Endothelial cell of umbilical vein (primary cell): ENCODE data around the gene AUTS2. TPM values are rescaled to one million over a fixed set of nuclear protein-coding genes. Genes with fewer than 3 reads are reported as not detected.

Source experiments
- BruUV-seq: library from RNA; stranded (reverse); fragments of 400-500 nt; replicated peaks from 2 replicates; lab custom pipeline; 2021; lab: Mats Ljungman, UMichigan
- CTCF ChIA-PET: fragments of 300-600, 350-600 bp; sonication (Branson Sonifier 250); formaldehyde crosslinking; loops from one replicate; lab custom pipeline; 2021; ENCODE audit warnings: antibody characterized with exemption, inconsistent platforms; lab: Charles Lee
- POLR2A ChIA-PET: fragments of 300-600, 350-600 bp; sonication (Branson Sonifier 250); formaldehyde crosslinking; loops from one replicate; lab custom pipeline; 2021; ENCODE audit warnings: antibody characterized with exemption, inconsistent platforms; lab: Charles Lee
- DNase-seq: peaks from one replicate; pipeline ENCODE4 v3.0.0-alpha.2; 2011; ENCODE audit warnings: low read depth, low spot score
- FAIRE-seq: peaks from 2 replicates; lab custom pipeline; 2011; peaks lifted over from hg19 to GRCh38; lab: Jason Lieb, UNC
- H2AFZ ChIP-seq: 2 replicates; pipeline ENCODE4 v1.6.0; 2012; ENCODE audit warnings: low read depth, low read length, control low read depth, inconsistent platforms
- H3K27ac ChIP-seq: 2 replicates; pipeline ENCODE4 v1.5.1; 2011; ENCODE audit warnings: low read depth, mild to moderate bottlenecking, control low read depth, low read length, moderate library complexity; ENCODE audit not compliant: insufficient read depth
- H3K27me3 ChIP-seq, 2 experiments: 2 replicates each; pipeline versions ENCODE4 v1.6.0 to v1.6.1; 2011; ENCODE audit warnings: low read length in 2 of 2, mixed read lengths in 1 of 2; ENCODE audit not compliant: control insufficient read depth in 2 of 2, insufficient read depth in 2 of 2
- H3K36me3 ChIP-seq, 2 experiments: 2 replicates in 1 of 2; 3 replicates in 1 of 2; pipeline ENCODE4 v1.5.1; 2011; ENCODE audit warnings: low read length in 2 of 2, mild to moderate bottlenecking in 1 of 2, moderate library complexity in 1 of 2; ENCODE audit not compliant: control insufficient read depth in 2 of 2, insufficient read depth in 2 of 2; ENCODE audit errors: extremely low read depth in 1 of 2
- H3K4me1 ChIP-seq: 3 replicates; pipeline ENCODE4 v1.5.1; 2011; ENCODE audit warnings: mild to moderate bottlenecking, low read length; ENCODE audit not compliant: control insufficient read depth, insufficient read depth; ENCODE audit errors: extremely low read depth
- H3K4me2 ChIP-seq: 2 replicates; pipeline ENCODE4 v1.6.1; 2011; ENCODE audit warnings: low read length, control low read depth, mixed read lengths; ENCODE audit not compliant: insufficient read depth
- H3K4me3 ChIP-seq, 3 experiments: fragments of 200-600 bp in 1 of 3; sonication (generic), shearing (Covaris generic) in 1 of 3; replicated peaks in 1 of 3; 2 replicates each; pipeline ENCODE4 v1.5.1; 2011 to 2016; ENCODE audit warnings: control low read depth in 3 of 3, low read length in 3 of 3, mild to moderate bottlenecking in 2 of 3, inconsistent platforms in 1 of 3, low read depth in 1 of 3, moderate library complexity in 1 of 3; ENCODE audit not compliant: insufficient read depth in 1 of 3
- H3K79me2 ChIP-seq: 2 replicates; pipeline ENCODE4 v1.6.0; 2012; ENCODE audit warnings: low read length, inconsistent platforms; ENCODE audit not compliant: control insufficient read depth, insufficient read depth
- H3K9ac ChIP-seq: replicated peaks from 2 replicates; pipeline ENCODE3; 2011; ENCODE audit warnings: low read length, control low read depth; ENCODE audit not compliant: insufficient read depth; ENCODE audit errors: extremely low read depth
- H3K9me1 ChIP-seq: replicated peaks from 3 replicates; pipeline ENCODE4 v1.6.0; 2011; ENCODE audit warnings: mild to moderate bottlenecking, low read length; ENCODE audit not compliant: control insufficient read depth, insufficient read depth; ENCODE audit errors: extremely low read depth
- H3K9me3 ChIP-seq: replicated peaks from 2 replicates; pipeline ENCODE4 v1.5.1; 2012; ENCODE audit warnings: low read length, inconsistent platforms; ENCODE audit not compliant: control insufficient read depth, insufficient read depth
- H4K20me1 ChIP-seq: replicated peaks from 2 replicates; pipeline ENCODE3; 2011; ENCODE audit warnings: mild to moderate bottlenecking, low read length; ENCODE audit not compliant: control insufficient read depth, insufficient read depth; ENCODE audit errors: extremely low read depth
- EZH2 ChIP-seq: IDR thresholded peaks from 2 replicates; pipeline ENCODE4 v1.6.1; 2012; ENCODE audit warnings: borderline replicate concordance, low read depth, mild to moderate bottlenecking, moderate library complexity, low read length, inconsistent platforms; ENCODE audit not compliant: severe bottlenecking
- FOS ChIP-seq: IDR thresholded peaks from 2 replicates; pipeline ENCODE4 v1.6.1; 2011; ENCODE audit warnings: mild to moderate bottlenecking, low read length, moderate library complexity, borderline replicate concordance; ENCODE audit not compliant: insufficient read depth
- GATA2 ChIP-seq: IDR thresholded peaks from 2 replicates; pipeline ENCODE4 v1.7.0; 2011; ENCODE audit warnings: low read depth, mild to moderate bottlenecking, moderate library complexity, mixed read lengths, low read length; ENCODE audit not compliant: insufficient read length, insufficient read depth
- MYC ChIP-seq: IDR thresholded peaks from one replicate; pipeline ENCODE4 v1.6.1; 2011; ENCODE audit warnings: mild to moderate bottlenecking, low read depth, low read length
- POLR2A ChIP-seq: IDR thresholded peaks from 2 replicates; pipeline ENCODE4 v1.6.1; 2012; ENCODE audit warnings: low read depth, mild to moderate bottlenecking, control low read depth, low read length
- POLR2AphosphoS5 ChIP-seq: IDR thresholded peaks from 2 replicates; pipeline ENCODE4 v1.6.1; 2012; ENCODE audit warnings: low read depth, mild to moderate bottlenecking, control low read depth, low read length, moderate library complexity; ENCODE audit not compliant: insufficient read depth
- dilution Hi-C: fragments of 300-500 bp; cut with MboI; formaldehyde crosslinking; loops from one replicate; pipeline ENCODE4 v1.15.0; 2019; ENCODE audit warnings: low sequenced_read_pairs; ENCODE audit not compliant: extremely low pct_ligation_motif_present
- intact Hi-C: fragments of 100-400 bp; cut with micrococcal nuclease; formaldehyde crosslinking; loops from one replicate; pipeline ENCODE4 v1.10.0; 2022
- polyA plus RNA-seq, 4 experiments: library from polyadenylated mRNA; depleted of rRNA in 3 of 4; stranded (reverse) in 3 of 4; unstranded in 1 of 4; fragments of >200 nt; gene quantifications; 2 replicates each; pipeline versions ENCODE4 v1.2.1 to v1.2.3, GENCODE V29; 2011 to 2012; ENCODE audit warnings: missing spikeins in 1 of 4
- total RNA-seq: library from RNA; stranded (reverse); gene quantifications from 2 replicates; pipeline ENCODE4 v1.2.3, GENCODE V29; 2021
- TF ChIP-seq, protein P1 (sequence below): IDR thresholded peaks from 2 replicates; pipeline ENCODE4 v1.6.1; 2011; ENCODE audit not compliant: insufficient read depth, insufficient read length

AUTS2 gene
- total and polyA plus RNA-seq, 2 donors (not counting 3 experiments of a cell fraction or from before 2014, with no cell fraction given): 0.59 to 8.0 TPM

DNA sequence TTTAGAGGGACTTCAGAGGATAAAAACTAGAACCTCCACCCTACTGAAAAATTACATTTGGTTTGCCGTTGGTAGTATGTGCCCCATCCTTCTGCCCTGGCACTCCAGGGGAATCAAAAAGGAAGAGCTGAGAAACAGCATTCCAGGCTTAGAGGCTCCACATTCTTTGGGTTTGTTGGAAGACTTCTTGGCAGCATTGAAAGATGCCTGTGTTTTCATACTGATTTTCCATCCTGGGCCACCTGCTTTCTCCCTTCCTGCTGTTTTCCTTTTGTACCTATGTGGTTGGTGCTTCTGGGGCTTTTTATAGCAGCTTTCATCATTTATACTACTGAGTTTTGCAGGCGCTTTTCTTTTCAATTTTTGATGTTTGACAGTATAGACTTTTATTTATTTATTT lies 61.7 kb downstream of the AUTS2 start:
- Histone ChIP-seq H3K9me3 (no peaks in the 10 kb centered on the region), H2AFZ (no peak overlapping the region), H3K4me3 (no peak overlapping the region), H3K4me1 (no peaks in the 10 kb centered on the region), H4K20me1 (no peaks in the 10 kb centered on the region), H3K27ac (no peak overlapping the region), H3K79me2 (no peaks in the 10 kb centered on the region), H3K9me1 (no peaks in the 10 kb centered on the region), H3K4me2 (no peak overlapping the region), H3K36me3 (no peaks in the 10 kb centered on the region), H3K27me3 (no peaks in the 10 kb centered on the region), H3K9ac (no peak overlapping the region)
- dilution Hi-C loops: no loop called here
- ChIA-PET CTCF (no interaction called here), POLR2A (no interaction called here)
- TF ChIP-seq GATA2 (no peak), POLR2A (no peak), FOS (no peak), MYC (no peak)
- TF ChIP-seq, protein P1, sequence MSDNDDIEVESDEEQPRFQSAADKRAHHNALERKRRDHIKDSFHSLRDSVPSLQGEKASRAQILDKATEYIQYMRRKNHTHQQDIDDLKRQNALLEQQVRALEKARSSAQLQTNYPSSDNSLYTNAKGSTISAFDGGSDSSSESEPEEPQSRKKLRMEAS: no peak
- no TSS peak for BruUV-seq
- intact Hi-C loops: no loop called here
- FAIRE-seq (no peak), DNase-seq (no peak)

- ChIA-PET POLR2A (no interaction called here), CTCF (no interaction called here)
- no TSS peak for BruUV-seq
- H3K36me3 ChIP-seq: no peaks in the 10 kb centered on the region
- no peak overlapping the region for H3K9ac ChIP-seq
- dilution Hi-C loops (no loop called here), intact Hi-C loops (no loop called here)
- H3K4me1 ChIP-seq: no peaks in the 10 kb centered on the region
- no peak overlapping the region for H3K4me3 ChIP-seq
- FAIRE-seq: no peak
- no peak overlapping the region for H2AFZ ChIP-seq
- no peaks in the 10 kb centered on the region for H3K27me3 ChIP-seq
- no peaks in the 10 kb centered on the region for H3K9me3 ChIP-seq
- H3K4me2 ChIP-seq: no peak overlapping the region
- no peak for DNase-seq
- no peak overlapping the region for H3K27ac ChIP-seq
- H3K9me1 ChIP-seq: no peaks in the 10 kb centered on the region
- no peaks in the 10 kb centered on the region for H4K20me1 ChIP-seq
- no peak for TF ChIP-seq EZH2
- no peak for TF ChIP-seq POLR2AphosphoS5
- H3K79me2 ChIP-seq: no peaks in the 10 kb centered on the region
These were observed 63.1 kb downstream of the AUTS2 start for GRCh38 chr7:69661342-69661741.
